Gastrocnemius medialis (tissue), 4 donors: ENCODE results near the gene WWOX.

Experiments used
- CTCF ChIP-seq, 5 experiments: fragments of 450-650 bp in 3 of 5; fragments of 200-600 bp in 2 of 5; sonication (generic) in 2 of 5; IDR thresholded peaks in 4 of 5; conservative IDR thresholded peaks in 1 of 5; 1 replicate in 4 of 5; 2 replicates in 1 of 5; pipeline ENCODE4 v1.5.1; 2016 to 2019; ENCODE audit warnings: antibody characterized with exemption in 5 of 5, mild to moderate bottlenecking in 3 of 5, moderate library complexity in 3 of 5
- POLR2A ChIP-seq, 2 donors: fragments of 450-650 bp; IDR thresholded peaks; one replicate each; pipeline ENCODE4 v1.6.1; 2017; ENCODE audit warnings: antibody characterized with exemption in 2 of 2, mild to moderate bottlenecking in 2 of 2, moderate library complexity in 2 of 2

- TF ChIP-seq POLR2A (IDR thresholded peaks at IDR 0.05), result no peak
- no peak for TF ChIP-seq CTCF (IDR thresholded peaks at IDR 0.05 in 4 of 5, conservative IDR thresholded peaks at IDR 0.05 in 1 of 5)
Observed at GRCh38 chr16:78969721-78970120, 870.3 kb downstream of the WWOX start.
